ENCODE measurements around the gene NUTM2F. TPM values are rescaled to one million over a fixed set of nuclear protein-coding genes. Genes with fewer than 3 reads are reported as not detected.

The NUTM2F gene
- total and polyA plus RNA-seq, 9 of the 15 experiments (the other 6 are each of a cell fraction or from before 2014, with no cell fraction given): 0.04 TPM; not detected in 8

DNA sequence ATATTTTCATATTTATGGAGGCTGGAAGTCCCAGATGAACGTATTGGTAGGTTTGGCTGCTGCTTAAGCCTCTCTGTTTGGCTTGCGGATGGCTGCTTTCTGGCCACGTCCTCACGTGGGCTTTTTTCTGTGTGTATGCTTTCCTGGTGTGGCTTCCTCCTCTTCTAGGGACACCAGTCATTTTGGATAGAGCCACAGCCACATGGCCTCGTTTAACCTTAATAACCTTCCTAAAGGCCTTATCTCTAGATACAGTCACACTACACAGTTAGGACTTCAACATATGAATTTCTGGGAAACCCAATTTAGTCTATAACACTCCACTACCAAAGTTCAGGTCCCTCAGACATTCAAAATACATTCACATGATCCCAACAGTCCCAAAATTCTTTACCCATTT, 26.9 kb downstream of the NUTM2F start:
- Histone ChIP-seq H3K9ac (ENCODE audit: insufficient read depth in 1 of 2, low read depth in 2 of 2, low read length in 2 of 2) (peak overlapping the region; percentile 24 to 44; a peak in 3 of 4 replicates), H4K20me1 (replicated peaks; ENCODE audit: control insufficient read depth, insufficient read depth, low read length) (no peaks in the 10 kb centered on the region), H3K4me1 (replicated peaks in 1 of 2; ENCODE audit: control insufficient read depth in 2 of 2, insufficient read depth in 2 of 2, low read length in 2 of 2) (peaks cover 24 to 47% of the 10 kb centered on the region in 2 experiments), H3K4me2 (ENCODE audit: insufficient read depth, low read length) (peak overlapping the region; percentile 71), H3K27ac (ENCODE audit: extremely low read depth, low read depth, low read length) (peak overlapping the region; percentile 57), H3K9me1 (ENCODE audit: control insufficient read depth, insufficient read depth, low read length) (peaks cover 5% of the 10 kb centered on the region), H3K9me3 (replicated peaks; ENCODE audit: control insufficient read depth, insufficient read depth, low read depth, low read length) (no peaks in the 10 kb centered on the region), H3K36me3 (ENCODE audit: control insufficient read depth, insufficient read depth, low read length) (no peaks in the 10 kb centered on the region), H2AFZ (ENCODE audit: low read depth, low read length) (peak overlapping the region; percentile 33), H3K79me2 (ENCODE audit: control insufficient read depth, insufficient read depth, low read length) (no peaks in the 10 kb centered on the region), H3K4me3 (no peak overlapping the region), H3K27me3 (ENCODE audit: control insufficient read depth in 2 of 2, insufficient read depth in 2 of 2, low read length in 2 of 2) (no peaks in the 10 kb centered on the region)
- 17% methylated on average over 5 of the region's 5 CpGs for WGBS (ENCODE audit: insufficient coverage, low coverage, missing lambda C conversion rate)
- BruUV-seq (replicated peaks): no TSS peak
- DNase-seq (ENCODE audit: extremely low read depth in 1 of 4, low spot score in 3 of 4): peak in 3 of 4 experiments; percentile 17 to 39 (median 18)
- in situ Hi-C loops (cut with MboI) (no loop called here), intact Hi-C loops (cut with micrococcal nuclease) (no loop called here)
- ChIA-PET CTCF (ENCODE audit: low intra/inter-chr PET ratio) (no interaction called here), POLR2A (no interaction called here)
- ATAC-seq: no peak
- FAIRE-seq: no peak
- TF ChIP-seq SRSF1 (IDR thresholded peaks at IDR 0.05; ENCODE audit: low read depth, low read length) (no peak), L3MBTL2 (IDR thresholded peaks at IDR 0.05) (peak; percentile 19), ZNF644 (tag; IDR thresholded peaks at IDR 0.05; ENCODE audit: low read depth) (peak; percentile 32; the same call in 1 of the 2 replicates), TEAD1 (CRISPR knock-in tag; IDR thresholded peaks at IDR 0.05) (0 out of 4 replicates have a peak, but pooled peaks of 1 of the 2 experiments have one; percentile 1), ZNF668 (CRISPR knock-in tag; IDR thresholded peaks at IDR 0.05) (no peak), CBFA2T3 (IDR thresholded peaks at IDR 0.05) (peak; percentile 33; the same call in 1 of the 2 replicates), ZNF23 (CRISPR knock-in tag; IDR thresholded peaks at IDR 0.05) (no peak), HEY1 (CRISPR knock-in tag; IDR thresholded peaks at IDR 0.05; ENCODE audit: borderline replicate concordance) (no peak)
- TF ChIP-seq, protein P1, sequence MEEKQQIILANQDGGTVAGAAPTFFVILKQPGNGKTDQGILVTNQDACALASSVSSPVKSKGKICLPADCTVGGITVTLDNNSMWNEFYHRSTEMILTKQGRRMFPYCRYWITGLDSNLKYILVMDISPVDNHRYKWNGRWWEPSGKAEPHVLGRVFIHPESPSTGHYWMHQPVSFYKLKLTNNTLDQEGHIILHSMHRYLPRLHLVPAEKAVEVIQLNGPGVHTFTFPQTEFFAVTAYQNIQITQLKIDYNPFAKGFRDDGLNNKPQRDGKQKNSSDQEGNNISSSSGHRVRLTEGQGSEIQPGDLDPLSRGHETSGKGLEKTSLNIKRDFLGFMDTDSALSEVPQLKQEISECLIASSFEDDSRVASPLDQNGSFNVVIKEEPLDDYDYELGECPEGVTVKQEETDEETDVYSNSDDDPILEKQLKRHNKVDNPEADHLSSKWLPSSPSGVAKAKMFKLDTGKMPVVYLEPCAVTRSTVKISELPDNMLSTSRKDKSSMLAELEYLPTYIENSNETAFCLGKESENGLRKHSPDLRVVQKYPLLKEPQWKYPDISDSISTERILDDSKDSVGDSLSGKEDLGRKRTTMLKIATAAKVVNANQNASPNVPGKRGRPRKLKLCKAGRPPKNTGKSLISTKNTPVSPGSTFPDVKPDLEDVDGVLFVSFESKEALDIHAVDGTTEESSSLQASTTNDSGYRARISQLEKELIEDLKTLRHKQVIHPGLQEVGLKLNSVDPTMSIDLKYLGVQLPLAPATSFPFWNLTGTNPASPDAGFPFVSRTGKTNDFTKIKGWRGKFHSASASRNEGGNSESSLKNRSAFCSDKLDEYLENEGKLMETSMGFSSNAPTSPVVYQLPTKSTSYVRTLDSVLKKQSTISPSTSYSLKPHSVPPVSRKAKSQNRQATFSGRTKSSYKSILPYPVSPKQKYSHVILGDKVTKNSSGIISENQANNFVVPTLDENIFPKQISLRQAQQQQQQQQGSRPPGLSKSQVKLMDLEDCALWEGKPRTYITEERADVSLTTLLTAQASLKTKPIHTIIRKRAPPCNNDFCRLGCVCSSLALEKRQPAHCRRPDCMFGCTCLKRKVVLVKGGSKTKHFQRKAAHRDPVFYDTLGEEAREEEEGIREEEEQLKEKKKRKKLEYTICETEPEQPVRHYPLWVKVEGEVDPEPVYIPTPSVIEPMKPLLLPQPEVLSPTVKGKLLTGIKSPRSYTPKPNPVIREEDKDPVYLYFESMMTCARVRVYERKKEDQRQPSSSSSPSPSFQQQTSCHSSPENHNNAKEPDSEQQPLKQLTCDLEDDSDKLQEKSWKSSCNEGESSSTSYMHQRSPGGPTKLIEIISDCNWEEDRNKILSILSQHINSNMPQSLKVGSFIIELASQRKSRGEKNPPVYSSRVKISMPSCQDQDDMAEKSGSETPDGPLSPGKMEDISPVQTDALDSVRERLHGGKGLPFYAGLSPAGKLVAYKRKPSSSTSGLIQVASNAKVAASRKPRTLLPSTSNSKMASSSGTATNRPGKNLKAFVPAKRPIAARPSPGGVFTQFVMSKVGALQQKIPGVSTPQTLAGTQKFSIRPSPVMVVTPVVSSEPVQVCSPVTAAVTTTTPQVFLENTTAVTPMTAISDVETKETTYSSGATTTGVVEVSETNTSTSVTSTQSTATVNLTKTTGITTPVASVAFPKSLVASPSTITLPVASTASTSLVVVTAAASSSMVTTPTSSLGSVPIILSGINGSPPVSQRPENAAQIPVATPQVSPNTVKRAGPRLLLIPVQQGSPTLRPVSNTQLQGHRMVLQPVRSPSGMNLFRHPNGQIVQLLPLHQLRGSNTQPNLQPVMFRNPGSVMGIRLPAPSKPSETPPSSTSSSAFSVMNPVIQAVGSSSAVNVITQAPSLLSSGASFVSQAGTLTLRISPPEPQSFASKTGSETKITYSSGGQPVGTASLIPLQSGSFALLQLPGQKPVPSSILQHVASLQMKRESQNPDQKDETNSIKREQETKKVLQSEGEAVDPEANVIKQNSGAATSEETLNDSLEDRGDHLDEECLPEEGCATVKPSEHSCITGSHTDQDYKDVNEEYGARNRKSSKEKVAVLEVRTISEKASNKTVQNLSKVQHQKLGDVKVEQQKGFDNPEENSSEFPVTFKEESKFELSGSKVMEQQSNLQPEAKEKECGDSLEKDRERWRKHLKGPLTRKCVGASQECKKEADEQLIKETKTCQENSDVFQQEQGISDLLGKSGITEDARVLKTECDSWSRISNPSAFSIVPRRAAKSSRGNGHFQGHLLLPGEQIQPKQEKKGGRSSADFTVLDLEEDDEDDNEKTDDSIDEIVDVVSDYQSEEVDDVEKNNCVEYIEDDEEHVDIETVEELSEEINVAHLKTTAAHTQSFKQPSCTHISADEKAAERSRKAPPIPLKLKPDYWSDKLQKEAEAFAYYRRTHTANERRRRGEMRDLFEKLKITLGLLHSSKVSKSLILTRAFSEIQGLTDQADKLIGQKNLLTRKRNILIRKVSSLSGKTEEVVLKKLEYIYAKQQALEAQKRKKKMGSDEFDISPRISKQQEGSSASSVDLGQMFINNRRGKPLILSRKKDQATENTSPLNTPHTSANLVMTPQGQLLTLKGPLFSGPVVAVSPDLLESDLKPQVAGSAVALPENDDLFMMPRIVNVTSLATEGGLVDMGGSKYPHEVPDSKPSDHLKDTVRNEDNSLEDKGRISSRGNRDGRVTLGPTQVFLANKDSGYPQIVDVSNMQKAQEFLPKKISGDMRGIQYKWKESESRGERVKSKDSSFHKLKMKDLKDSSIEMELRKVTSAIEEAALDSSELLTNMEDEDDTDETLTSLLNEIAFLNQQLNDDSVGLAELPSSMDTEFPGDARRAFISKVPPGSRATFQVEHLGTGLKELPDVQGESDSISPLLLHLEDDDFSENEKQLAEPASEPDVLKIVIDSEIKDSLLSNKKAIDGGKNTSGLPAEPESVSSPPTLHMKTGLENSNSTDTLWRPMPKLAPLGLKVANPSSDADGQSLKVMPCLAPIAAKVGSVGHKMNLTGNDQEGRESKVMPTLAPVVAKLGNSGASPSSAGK (IDR thresholded peaks at IDR 0.05): peak; percentile 50; the same call in 1 of the 2 replicates
- TF ChIP-seq, protein P2, sequence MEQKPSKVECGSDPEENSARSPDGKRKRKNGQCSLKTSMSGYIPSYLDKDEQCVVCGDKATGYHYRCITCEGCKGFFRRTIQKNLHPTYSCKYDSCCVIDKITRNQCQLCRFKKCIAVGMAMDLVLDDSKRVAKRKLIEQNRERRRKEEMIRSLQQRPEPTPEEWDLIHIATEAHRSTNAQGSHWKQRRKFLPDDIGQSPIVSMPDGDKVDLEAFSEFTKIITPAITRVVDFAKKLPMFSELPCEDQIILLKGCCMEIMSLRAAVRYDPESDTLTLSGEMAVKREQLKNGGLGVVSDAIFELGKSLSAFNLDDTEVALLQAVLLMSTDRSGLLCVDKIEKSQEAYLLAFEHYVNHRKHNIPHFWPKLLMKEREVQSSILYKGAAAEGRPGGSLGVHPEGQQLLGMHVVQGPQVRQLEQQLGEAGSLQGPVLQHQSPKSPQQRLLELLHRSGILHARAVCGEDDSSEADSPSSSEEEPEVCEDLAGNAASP (IDR thresholded peaks at IDR 0.05): no peak
